OCI-LY3 (cell line): ENCODE results near the gene STX10.
"Not testable (repeated sequence)": the region's sequence is repeated elsewhere in the genome, so short reads cannot be mapped to it uniquely, and the experiment has no call there.

Source experiments
- H2AFZ ChIP-seq: fragments of 200-600, 300-600 bp; shearing (Covaris generic); 2 replicates; pipeline ENCODE4 v1.6.0; 2014; ENCODE audit warnings: antibody characterized with exemption, low read depth, low read length
- H3K27ac ChIP-seq: fragments of 200-600, 300-600 bp; sonication (generic); 2 replicates; pipeline ENCODE4 v1.5.1; 2014; ENCODE audit warnings: mild to moderate bottlenecking, low read length, moderate library complexity, mixed read lengths
- H3K27me3 ChIP-seq: fragments of 200-600, 300-600 bp; sonication (generic); 2 replicates; pipeline ENCODE4 v1.6.1; 2014; ENCODE audit warnings: low read depth, low read length, mixed read lengths
- H3K36me3 ChIP-seq: fragments of 200-600, 300-600 bp; sonication (generic); replicated peaks from 2 replicates; pipeline ENCODE3; 2014; ENCODE audit warnings: low read depth, low read length, mixed read lengths
- H3K4me1 ChIP-seq: fragments of 300-600, 200-600 bp; sonication (generic); 2 replicates; pipeline ENCODE4 v1.6.1; 2014; ENCODE audit warnings: low read length, mixed read lengths
- H3K4me2 ChIP-seq: fragments of 200-600, 300-600 bp; sonication (generic); 2 replicates; pipeline ENCODE4 v1.6.1; 2014; ENCODE audit warnings: low read length, mixed read lengths
- H3K4me3 ChIP-seq: fragments of 300-600, 200-600 bp; sonication (generic); 2 replicates; pipeline ENCODE4 v1.5.1; 2014; ENCODE audit warnings: antibody characterized with exemption, mild to moderate bottlenecking, low read length, moderate library complexity
- H3K79me2 ChIP-seq: fragments of 300-600, 200-600 bp; shearing (Covaris generic); 2 replicates; pipeline ENCODE4 v1.6.1; 2014; ENCODE audit warnings: mild to moderate bottlenecking, low read length, mixed read lengths
- H3K9ac ChIP-seq: fragments of 300-600, 200-600 bp; shearing (Covaris generic); 2 replicates; pipeline ENCODE4 v1.6.0; 2014; ENCODE audit warnings: mild to moderate bottlenecking, low read length, moderate library complexity
- H3K9me3 ChIP-seq: fragments of 200-600, 300-600 bp; shearing (Covaris generic); 2 replicates; pipeline ENCODE4 v1.6.1; 2014; ENCODE audit warnings: low read length, mixed read lengths; ENCODE audit not compliant: insufficient read depth
- H4K20me1 ChIP-seq: fragments of 200-600, 300-600 bp; sonication (generic); 2 replicates; pipeline ENCODE4 v1.6.1; 2016; ENCODE audit warnings: low read length, mixed read lengths; ENCODE audit not compliant: insufficient read depth
- EZH2phosphoT487 ChIP-seq: fragments of 200-600 bp; shearing (Covaris generic); IDR thresholded peaks from 2 replicates; pipeline ENCODE4 v1.6.1; 2018; ENCODE audit warnings: antibody characterized with exemption, mixed run types, low read depth
- TF ChIP-seq, protein P1 (sequence below): fragments of 200-600, 300-600 bp; sonication (generic); IDR thresholded peaks from 2 replicates; pipeline ENCODE4 v1.5.1; 2014; ENCODE audit warnings: antibody characterized with exemption, low read length, low read depth

Gene STX10

DNA sequence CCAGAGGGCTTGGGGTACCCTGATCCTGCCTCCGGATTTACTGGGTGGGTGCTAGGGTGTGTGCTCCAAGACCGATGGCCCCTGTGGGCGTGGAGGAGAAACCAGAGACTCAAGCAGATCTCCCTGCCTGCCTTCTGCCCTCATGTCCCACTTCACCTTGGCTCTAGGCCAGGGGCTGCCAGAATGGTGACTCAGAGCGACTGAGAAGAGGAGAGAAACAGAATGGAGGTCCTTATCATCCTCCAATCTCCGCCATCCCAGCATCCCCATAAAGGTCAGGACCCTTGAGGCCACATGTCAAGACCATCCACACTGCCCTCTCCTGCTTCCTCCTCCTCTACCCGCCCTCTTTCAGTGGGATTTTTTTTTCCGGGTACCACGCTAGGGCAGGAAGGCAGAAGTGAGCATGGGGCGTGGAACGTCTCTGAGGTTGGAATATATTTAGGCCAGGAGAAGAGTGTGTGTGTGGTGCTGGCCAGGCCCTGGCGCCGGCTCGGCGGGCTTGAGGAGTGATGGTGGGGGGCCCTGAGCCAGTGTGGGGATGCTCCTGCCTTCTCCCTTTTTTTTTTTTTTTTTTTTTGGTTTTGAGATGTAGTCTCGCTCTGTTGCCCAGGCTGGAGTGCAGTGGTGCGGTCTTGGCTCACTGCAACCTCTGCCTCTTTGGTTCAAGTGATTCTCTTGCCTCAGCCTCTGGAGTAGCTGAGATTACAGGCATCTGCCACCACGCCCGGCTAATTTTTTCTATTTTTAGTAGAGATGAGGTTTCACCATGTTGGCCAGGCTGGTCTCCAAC lies 22.4 kb upstream of the STX10 start:
- Histone ChIP-seq H4K20me1 (no peaks in the 10 kb centered on the region), H3K9ac (no peak overlapping the region), H3K79me2 (no peaks in the 10 kb centered on the region), H3K27me3 (no peaks in the 10 kb centered on the region), H3K4me2 (no peak overlapping the region; the same call in 1 of the 2 replicates), H3K27ac (no peak overlapping the region), H3K9me3 (no peaks in the 10 kb centered on the region), H3K4me1 (peaks cover 14% of the 10 kb centered on the region), H3K4me3 (no peak overlapping the region), H2AFZ (peak overlapping the region; percentile 4; the same call in 1 of the 2 replicates), H3K36me3 (no peaks in the 10 kb centered on the region)
- no peak for TF ChIP-seq EZH2phosphoT487

DNA sequence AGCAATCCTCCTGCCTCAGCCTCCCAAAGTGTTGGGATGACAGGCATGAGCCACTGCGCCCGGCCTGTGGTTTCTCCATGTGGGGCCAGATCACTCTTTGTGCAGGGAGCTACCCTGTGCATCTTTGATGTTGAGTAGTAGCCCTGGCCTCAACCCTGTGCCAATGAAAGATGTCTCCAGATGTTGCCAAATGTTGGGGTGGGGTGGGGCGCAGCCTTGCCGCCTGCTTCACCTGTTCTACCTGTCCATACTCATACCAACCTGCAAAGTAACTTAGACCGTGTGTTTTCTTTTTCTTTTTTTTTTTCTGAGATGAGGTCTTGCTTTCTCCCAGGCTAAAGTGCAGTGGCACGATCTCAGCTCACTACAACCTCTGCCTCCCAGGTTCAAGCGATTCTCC lies 21.0 kb upstream of the STX10 start:
- Histone ChIP-seq H3K4me1 (peaks cover 21% of the 10 kb centered on the region), H3K79me2 (no peaks in the 10 kb centered on the region), H3K27ac (no peak overlapping the region), H3K4me2 (no peak overlapping the region), H3K4me3 (no peak overlapping the region), H3K36me3 (no peaks in the 10 kb centered on the region), H3K27me3 (no peaks in the 10 kb centered on the region), H2AFZ (no peak overlapping the region), H3K9ac (no peak overlapping the region), H4K20me1 (no peaks in the 10 kb centered on the region), H3K9me3 (no peaks in the 10 kb centered on the region)
- TF ChIP-seq, protein P1, sequence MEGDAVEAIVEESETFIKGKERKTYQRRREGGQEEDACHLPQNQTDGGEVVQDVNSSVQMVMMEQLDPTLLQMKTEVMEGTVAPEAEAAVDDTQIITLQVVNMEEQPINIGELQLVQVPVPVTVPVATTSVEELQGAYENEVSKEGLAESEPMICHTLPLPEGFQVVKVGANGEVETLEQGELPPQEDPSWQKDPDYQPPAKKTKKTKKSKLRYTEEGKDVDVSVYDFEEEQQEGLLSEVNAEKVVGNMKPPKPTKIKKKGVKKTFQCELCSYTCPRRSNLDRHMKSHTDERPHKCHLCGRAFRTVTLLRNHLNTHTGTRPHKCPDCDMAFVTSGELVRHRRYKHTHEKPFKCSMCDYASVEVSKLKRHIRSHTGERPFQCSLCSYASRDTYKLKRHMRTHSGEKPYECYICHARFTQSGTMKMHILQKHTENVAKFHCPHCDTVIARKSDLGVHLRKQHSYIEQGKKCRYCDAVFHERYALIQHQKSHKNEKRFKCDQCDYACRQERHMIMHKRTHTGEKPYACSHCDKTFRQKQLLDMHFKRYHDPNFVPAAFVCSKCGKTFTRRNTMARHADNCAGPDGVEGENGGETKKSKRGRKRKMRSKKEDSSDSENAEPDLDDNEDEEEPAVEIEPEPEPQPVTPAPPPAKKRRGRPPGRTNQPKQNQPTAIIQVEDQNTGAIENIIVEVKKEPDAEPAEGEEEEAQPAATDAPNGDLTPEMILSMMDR, result no peak
- TF ChIP-seq EZH2phosphoT487, result no peak

DNA sequence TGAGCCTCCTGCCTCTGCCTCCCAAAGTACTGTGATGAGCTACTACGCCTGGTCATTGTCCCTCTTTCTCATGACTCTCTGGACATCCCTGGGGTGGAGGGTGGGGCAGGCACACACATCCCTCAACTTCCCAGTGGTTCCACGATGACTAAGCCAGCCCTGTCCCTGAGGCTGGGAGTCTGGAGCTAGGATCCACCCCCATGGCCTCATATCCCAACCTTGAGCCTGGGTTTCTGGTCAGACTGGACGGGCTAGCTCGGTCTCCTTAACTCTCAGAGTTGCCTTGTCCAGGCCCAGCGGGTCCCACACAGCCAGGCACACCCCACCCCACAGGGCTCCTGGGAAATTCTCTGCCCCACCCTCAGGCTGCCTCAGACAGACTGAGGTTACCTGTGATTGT lies 19.6 kb upstream of the STX10 start:
- peaks cover 22% of the 10 kb centered on the region for H3K4me1 ChIP-seq
- no peak overlapping the region for H3K9ac ChIP-seq
- no peaks in the 10 kb centered on the region for H3K79me2 ChIP-seq
- H3K9me3 ChIP-seq, result no peaks in the 10 kb centered on the region
- no peak overlapping the region for H3K4me2 ChIP-seq
- TF ChIP-seq EZH2phosphoT487, result no peak
- TF ChIP-seq, protein P1, result no peak
- H3K4me3 ChIP-seq, result no peak overlapping the region
- no peaks in the 10 kb centered on the region for H3K36me3 ChIP-seq
- no peaks in the 10 kb centered on the region for H4K20me1 ChIP-seq
- H2AFZ ChIP-seq, result no peak overlapping the region
- H3K27ac ChIP-seq, result no peak overlapping the region
- no peaks in the 10 kb centered on the region; the same call in 1 of the 2 replicates for H3K27me3 ChIP-seq

DNA sequence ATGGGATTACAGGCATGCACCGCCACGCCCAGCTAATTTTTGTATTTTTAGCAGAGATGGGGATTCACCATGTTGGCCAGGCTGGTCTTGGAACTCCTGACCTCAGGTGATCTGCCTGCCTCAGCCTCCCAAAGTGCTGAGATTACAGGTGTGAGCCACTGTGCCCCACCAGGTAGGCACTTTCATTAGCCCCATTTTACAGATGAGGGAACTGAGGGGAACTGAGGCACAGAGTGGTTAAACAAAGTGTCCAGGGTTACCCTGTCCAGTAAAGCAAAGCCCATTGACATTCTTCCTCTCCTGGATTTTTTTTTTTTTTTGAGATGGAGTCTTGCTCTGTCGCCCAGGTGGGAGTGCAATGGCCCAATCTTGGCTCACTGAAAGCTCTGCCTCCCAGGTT lies 16.0 kb upstream of the STX10 start:
- not testable (repeated sequence) for H3K4me3 ChIP-seq, H3K27ac ChIP-seq, H4K20me1 ChIP-seq, H3K4me2 ChIP-seq, H3K79me2 ChIP-seq, H3K36me3 ChIP-seq, H3K9me3 ChIP-seq, H3K9ac ChIP-seq, H2AFZ ChIP-seq
- Histone ChIP-seq H3K4me1 (peaks cover 48% of the 10 kb centered on the region), H3K27me3 (peaks cover 11% of the 10 kb centered on the region; the same call in 1 of the 2 replicates)

DNA sequence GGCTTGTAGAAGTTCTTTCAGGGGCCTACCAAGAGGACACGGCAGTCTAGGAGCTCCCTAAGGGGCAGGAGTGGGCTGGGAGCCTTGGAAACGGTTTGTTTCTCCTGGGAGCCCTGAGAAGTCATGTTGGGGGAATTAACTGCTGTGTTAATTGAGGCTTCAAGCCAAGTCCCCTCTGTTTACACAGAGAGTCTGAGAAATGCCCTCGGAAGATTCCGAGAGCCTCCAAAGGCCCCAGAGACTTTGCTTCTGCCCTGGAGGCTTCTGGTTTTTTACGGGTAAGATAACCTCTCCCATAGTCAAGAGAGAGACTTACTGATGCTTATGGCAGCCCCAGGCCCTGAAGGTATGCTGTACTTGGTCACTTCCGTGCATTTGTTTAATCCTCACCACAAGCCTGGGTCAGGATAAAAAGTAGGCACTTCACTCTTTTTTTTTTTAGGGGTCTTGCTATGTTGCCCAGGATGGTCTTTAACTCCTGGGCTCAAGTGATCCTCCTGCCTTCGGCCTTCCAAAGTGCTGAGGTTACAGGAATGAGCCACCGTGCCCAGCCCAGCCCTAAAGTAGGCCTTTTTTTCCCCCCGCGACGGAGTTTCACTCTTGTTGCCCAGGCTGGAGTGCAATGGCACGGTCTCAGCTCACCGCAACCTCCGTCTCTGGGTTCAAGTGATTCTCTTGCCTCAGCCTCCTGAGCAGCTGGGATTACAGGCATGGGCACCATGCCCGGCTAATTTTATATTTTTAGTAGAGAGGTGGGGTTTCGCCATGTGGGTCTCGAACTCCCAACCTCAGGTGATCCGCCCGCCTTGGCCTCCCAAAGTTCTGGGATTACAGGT lies 15.2 kb upstream of the STX10 start:
- H3K4me2 ChIP-seq, result no peak overlapping the region
- no peaks in the 10 kb centered on the region for H3K36me3 ChIP-seq
- no peaks in the 10 kb centered on the region for H3K9me3 ChIP-seq
- H3K27me3 ChIP-seq, result peaks cover 11% of the 10 kb centered on the region; the same call in 1 of the 2 replicates
- no peak overlapping the region for H3K27ac ChIP-seq
- H3K79me2 ChIP-seq, result no peaks in the 10 kb centered on the region
- H2AFZ ChIP-seq, result no peak overlapping the region
- H3K4me1 ChIP-seq, result peaks cover 48% of the 10 kb centered on the region
- TF ChIP-seq, protein P1, result no peak
- no peak for TF ChIP-seq EZH2phosphoT487
- no peak overlapping the region for H3K9ac ChIP-seq
- no peaks in the 10 kb centered on the region for H4K20me1 ChIP-seq
- H3K4me3 ChIP-seq, result no peak overlapping the region
